Endothelial cell of umbilical vein (primary cell): ENCODE results near the gene HCN1. TPM values are rescaled to one million over a fixed set of nuclear protein-coding genes. Genes with fewer than 3 reads are reported as not detected.
"Not testable (repeated sequence)": the region's sequence is repeated elsewhere in the genome, so short reads cannot be mapped to it uniquely, and the experiment has no call there.

ENCODE experiments used
- BruUV-seq: library from RNA; stranded (reverse); fragments of 400-500 nt; replicated peaks from 2 replicates; lab custom pipeline; 2021; lab: Mats Ljungman, UMichigan
- CTCF ChIA-PET: fragments of 300-600, 350-600 bp; sonication (Branson Sonifier 250); formaldehyde crosslinking; loops from one replicate; lab custom pipeline; 2021; ENCODE audit warnings: antibody characterized with exemption, inconsistent platforms; lab: Charles Lee
- POLR2A ChIA-PET: fragments of 300-600, 350-600 bp; sonication (Branson Sonifier 250); formaldehyde crosslinking; loops from one replicate; lab custom pipeline; 2021; ENCODE audit warnings: antibody characterized with exemption, inconsistent platforms; lab: Charles Lee
- DNase-seq: peaks from one replicate; pipeline ENCODE4 v3.0.0-alpha.2; 2011; ENCODE audit warnings: low read depth, low spot score
- FAIRE-seq: peaks from 2 replicates; lab custom pipeline; 2011; peaks lifted over from hg19 to GRCh38; lab: Jason Lieb, UNC
- H2AFZ ChIP-seq: 2 replicates; pipeline ENCODE4 v1.6.0; 2012; ENCODE audit warnings: low read depth, low read length, control low read depth, inconsistent platforms
- H3K27ac ChIP-seq: 2 replicates; pipeline ENCODE4 v1.5.1; 2011; ENCODE audit warnings: low read depth, mild to moderate bottlenecking, control low read depth, low read length, moderate library complexity; ENCODE audit not compliant: insufficient read depth
- H3K27me3 ChIP-seq, 2 experiments: 2 replicates each; pipeline versions ENCODE4 v1.6.0 to v1.6.1; 2011; ENCODE audit warnings: low read length in 2 of 2, mixed read lengths in 1 of 2; ENCODE audit not compliant: control insufficient read depth in 2 of 2, insufficient read depth in 2 of 2
- H3K36me3 ChIP-seq, 2 experiments: 2 replicates in 1 of 2; 3 replicates in 1 of 2; pipeline ENCODE4 v1.5.1; 2011; ENCODE audit warnings: low read length in 2 of 2, mild to moderate bottlenecking in 1 of 2, moderate library complexity in 1 of 2; ENCODE audit not compliant: control insufficient read depth in 2 of 2, insufficient read depth in 2 of 2; ENCODE audit errors: extremely low read depth in 1 of 2
- H3K4me1 ChIP-seq: 3 replicates; pipeline ENCODE4 v1.5.1; 2011; ENCODE audit warnings: mild to moderate bottlenecking, low read length; ENCODE audit not compliant: control insufficient read depth, insufficient read depth; ENCODE audit errors: extremely low read depth
- H3K4me2 ChIP-seq: 2 replicates; pipeline ENCODE4 v1.6.1; 2011; ENCODE audit warnings: low read length, control low read depth, mixed read lengths; ENCODE audit not compliant: insufficient read depth
- H3K4me3 ChIP-seq, 3 experiments: fragments of 200-600 bp in 1 of 3; sonication (generic), shearing (Covaris generic) in 1 of 3; replicated peaks in 1 of 3; 2 replicates each; pipeline ENCODE4 v1.5.1; 2011 to 2016; ENCODE audit warnings: control low read depth in 3 of 3, low read length in 3 of 3, mild to moderate bottlenecking in 2 of 3, inconsistent platforms in 1 of 3, low read depth in 1 of 3, moderate library complexity in 1 of 3; ENCODE audit not compliant: insufficient read depth in 1 of 3
- H3K79me2 ChIP-seq: 2 replicates; pipeline ENCODE4 v1.6.0; 2012; ENCODE audit warnings: low read length, inconsistent platforms; ENCODE audit not compliant: control insufficient read depth, insufficient read depth
- H3K9ac ChIP-seq: replicated peaks from 2 replicates; pipeline ENCODE3; 2011; ENCODE audit warnings: low read length, control low read depth; ENCODE audit not compliant: insufficient read depth; ENCODE audit errors: extremely low read depth
- H3K9me1 ChIP-seq: replicated peaks from 3 replicates; pipeline ENCODE4 v1.6.0; 2011; ENCODE audit warnings: mild to moderate bottlenecking, low read length; ENCODE audit not compliant: control insufficient read depth, insufficient read depth; ENCODE audit errors: extremely low read depth
- H3K9me3 ChIP-seq: replicated peaks from 2 replicates; pipeline ENCODE4 v1.5.1; 2012; ENCODE audit warnings: low read length, inconsistent platforms; ENCODE audit not compliant: control insufficient read depth, insufficient read depth
- H4K20me1 ChIP-seq: replicated peaks from 2 replicates; pipeline ENCODE3; 2011; ENCODE audit warnings: mild to moderate bottlenecking, low read length; ENCODE audit not compliant: control insufficient read depth, insufficient read depth; ENCODE audit errors: extremely low read depth
- FOS ChIP-seq: IDR thresholded peaks from 2 replicates; pipeline ENCODE4 v1.6.1; 2011; ENCODE audit warnings: mild to moderate bottlenecking, low read length, moderate library complexity, borderline replicate concordance; ENCODE audit not compliant: insufficient read depth
- GATA2 ChIP-seq: IDR thresholded peaks from 2 replicates; pipeline ENCODE4 v1.7.0; 2011; ENCODE audit warnings: low read depth, mild to moderate bottlenecking, moderate library complexity, mixed read lengths, low read length; ENCODE audit not compliant: insufficient read length, insufficient read depth
- JUN ChIP-seq: IDR thresholded peaks from 2 replicates; pipeline ENCODE4 v1.6.1; 2011; ENCODE audit warnings: borderline replicate concordance, low read depth; ENCODE audit not compliant: insufficient read length, insufficient read depth
- MYC ChIP-seq: IDR thresholded peaks from one replicate; pipeline ENCODE4 v1.6.1; 2011; ENCODE audit warnings: mild to moderate bottlenecking, low read depth, low read length
- POLR2A ChIP-seq: IDR thresholded peaks from 2 replicates; pipeline ENCODE4 v1.6.1; 2012; ENCODE audit warnings: low read depth, mild to moderate bottlenecking, control low read depth, low read length
- POLR2AphosphoS5 ChIP-seq: IDR thresholded peaks from 2 replicates; pipeline ENCODE4 v1.6.1; 2012; ENCODE audit warnings: low read depth, mild to moderate bottlenecking, control low read depth, low read length, moderate library complexity; ENCODE audit not compliant: insufficient read depth
- dilution Hi-C: fragments of 300-500 bp; cut with MboI; formaldehyde crosslinking; loops from one replicate; pipeline ENCODE4 v1.15.0; 2019; ENCODE audit warnings: low sequenced_read_pairs; ENCODE audit not compliant: extremely low pct_ligation_motif_present
- intact Hi-C: fragments of 100-400 bp; cut with micrococcal nuclease; formaldehyde crosslinking; loops from one replicate; pipeline ENCODE4 v1.10.0; 2022
- polyA plus RNA-seq, 4 experiments: library from polyadenylated mRNA; depleted of rRNA in 3 of 4; stranded (reverse) in 3 of 4; unstranded in 1 of 4; fragments of >200 nt; gene quantifications; 2 replicates each; pipeline versions ENCODE4 v1.2.1 to v1.2.3, GENCODE V29; 2011 to 2012; ENCODE audit warnings: missing spikeins in 1 of 4
- total RNA-seq: library from RNA; stranded (reverse); gene quantifications from 2 replicates; pipeline ENCODE4 v1.2.3, GENCODE V29; 2021
- TF ChIP-seq, protein P1 (sequence below): IDR thresholded peaks from 2 replicates; pipeline ENCODE4 v1.6.1; 2011; ENCODE audit not compliant: insufficient read depth, insufficient read length
- TF ChIP-seq, protein P2 (sequence below), 2 donors: IDR thresholded peaks; 1 replicate in 1 of 2; 2 replicates in 1 of 2; pipeline ENCODE4 v1.5.1; 2011; ENCODE audit warnings: low read length in 2 of 2, mild to moderate bottlenecking in 2 of 2, moderate library complexity in 2 of 2, control low read depth in 1 of 2, inconsistent platforms in 1 of 2, low read depth in 1 of 2; ENCODE audit not compliant: insufficient read depth in 1 of 2; ENCODE audit errors: extremely low read depth in 1 of 2

The HCN1 gene
- total and polyA plus RNA-seq, 2 donors (not counting 3 experiments of a cell fraction or from before 2014, with no cell fraction given): not detected

DNA sequence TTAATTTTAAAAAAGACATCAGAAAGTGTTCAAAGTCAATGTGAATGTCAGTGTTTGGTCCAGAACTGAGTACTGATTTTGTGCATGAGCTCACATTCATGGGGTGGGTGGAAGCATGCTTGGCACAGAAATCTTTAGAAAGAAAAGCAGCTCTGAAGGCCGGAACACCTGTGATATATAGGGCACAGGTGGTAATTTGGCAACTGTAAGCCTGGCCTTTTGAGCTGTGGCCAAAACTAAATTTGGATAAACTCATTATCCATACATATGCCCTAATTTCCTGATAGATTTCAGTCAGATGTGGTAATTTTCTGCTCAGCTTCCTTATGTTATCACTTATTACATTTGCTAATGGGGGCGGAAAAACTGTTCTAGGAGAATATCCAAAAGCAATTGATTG is 211.4 kb downstream of the HCN1 start:
- DNase-seq: no peak
- Histone ChIP-seq H4K20me1 (no peaks in the 10 kb centered on the region), H3K4me3 (no peak overlapping the region), H3K4me1 (no peaks in the 10 kb centered on the region), H3K79me2 (no peaks in the 10 kb centered on the region), H3K27ac (no peak overlapping the region), H3K36me3 (no peaks in the 10 kb centered on the region), H2AFZ (no peak overlapping the region), H3K4me2 (no peak overlapping the region), H3K9me3 (no peaks in the 10 kb centered on the region), H3K9me1 (no peaks in the 10 kb centered on the region), H3K9ac (no peak overlapping the region), H3K27me3 (no peaks in the 10 kb centered on the region)
- no peak for TF ChIP-seq MYC
- TF ChIP-seq POLR2AphosphoS5: no peak
- TF ChIP-seq, protein P1, sequence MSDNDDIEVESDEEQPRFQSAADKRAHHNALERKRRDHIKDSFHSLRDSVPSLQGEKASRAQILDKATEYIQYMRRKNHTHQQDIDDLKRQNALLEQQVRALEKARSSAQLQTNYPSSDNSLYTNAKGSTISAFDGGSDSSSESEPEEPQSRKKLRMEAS: no peak
- no peak for TF ChIP-seq JUN
- ChIA-PET CTCF (no interaction called here), POLR2A (no interaction called here)
- FAIRE-seq: no peak
- dilution Hi-C loops: no loop called here
- BruUV-seq: no TSS peak
- intact Hi-C loops: loop anchor here (10.0 kb wide), 1 partner anchor 1630 kb away; no protein-coding TSS in a partner anchor

DNA sequence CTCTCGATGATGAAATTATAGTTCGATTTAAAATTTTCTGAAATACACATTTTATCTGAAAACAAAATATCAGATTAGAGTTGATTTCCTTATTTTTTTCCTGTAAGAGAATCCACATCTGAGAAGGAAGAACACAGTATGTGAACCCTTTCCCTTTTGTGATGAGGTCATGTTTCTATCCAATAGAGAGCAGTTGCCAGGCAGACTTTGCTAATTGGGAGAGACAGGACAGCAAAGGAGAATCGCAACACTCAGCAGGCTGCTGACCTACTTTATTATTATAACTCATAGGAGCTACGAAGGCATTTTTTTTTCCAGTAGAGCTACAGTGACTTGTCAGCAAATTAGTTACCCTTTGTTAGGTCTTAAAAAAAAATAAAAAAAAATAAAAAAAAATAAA is 242.1 kb downstream of the HCN1 start:
- Histone ChIP-seq H3K4me1 (no peaks in the 10 kb centered on the region), H3K27me3 (no peaks in the 10 kb centered on the region), H3K9me3 (no peaks in the 10 kb centered on the region), H3K4me3 (no peak overlapping the region), H3K79me2 (no peaks in the 10 kb centered on the region), H2AFZ (no peak overlapping the region), H3K9me1 (no peaks in the 10 kb centered on the region), H3K4me2 (no peak overlapping the region), H4K20me1 (no peaks in the 10 kb centered on the region), H3K27ac (no peak overlapping the region), H3K9ac (no peak overlapping the region), H3K36me3 (no peaks in the 10 kb centered on the region)
- CTCF ChIA-PET: interaction anchor here (1.9 kb wide), 1 partner anchor 9 kb away, joined by 4 read pairs; no protein-coding TSS in a partner anchor
- TF ChIP-seq, protein P1: no peak
- no peak for TF ChIP-seq FOS
- no peak for TF ChIP-seq MYC
- no peak for TF ChIP-seq JUN
- no peak for TF ChIP-seq GATA2
- TF ChIP-seq POLR2A: no peak
- no peak for TF ChIP-seq POLR2AphosphoS5
- TF ChIP-seq, protein P2, sequence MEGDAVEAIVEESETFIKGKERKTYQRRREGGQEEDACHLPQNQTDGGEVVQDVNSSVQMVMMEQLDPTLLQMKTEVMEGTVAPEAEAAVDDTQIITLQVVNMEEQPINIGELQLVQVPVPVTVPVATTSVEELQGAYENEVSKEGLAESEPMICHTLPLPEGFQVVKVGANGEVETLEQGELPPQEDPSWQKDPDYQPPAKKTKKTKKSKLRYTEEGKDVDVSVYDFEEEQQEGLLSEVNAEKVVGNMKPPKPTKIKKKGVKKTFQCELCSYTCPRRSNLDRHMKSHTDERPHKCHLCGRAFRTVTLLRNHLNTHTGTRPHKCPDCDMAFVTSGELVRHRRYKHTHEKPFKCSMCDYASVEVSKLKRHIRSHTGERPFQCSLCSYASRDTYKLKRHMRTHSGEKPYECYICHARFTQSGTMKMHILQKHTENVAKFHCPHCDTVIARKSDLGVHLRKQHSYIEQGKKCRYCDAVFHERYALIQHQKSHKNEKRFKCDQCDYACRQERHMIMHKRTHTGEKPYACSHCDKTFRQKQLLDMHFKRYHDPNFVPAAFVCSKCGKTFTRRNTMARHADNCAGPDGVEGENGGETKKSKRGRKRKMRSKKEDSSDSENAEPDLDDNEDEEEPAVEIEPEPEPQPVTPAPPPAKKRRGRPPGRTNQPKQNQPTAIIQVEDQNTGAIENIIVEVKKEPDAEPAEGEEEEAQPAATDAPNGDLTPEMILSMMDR (IDR thresholded peaks at IDR 0.05; ENCODE audit: extremely low read depth in 1 of 2, insufficient read depth in 1 of 2, low read depth in 1 of 2, low read length in 2 of 2): no peak
- POLR2A ChIA-PET: no interaction called here
- DNase-seq (peak; percentile 54), FAIRE-seq (no peak)
- no TSS peak for BruUV-seq
- dilution Hi-C loops (no loop called here), intact Hi-C loops (no loop called here)

DNA sequence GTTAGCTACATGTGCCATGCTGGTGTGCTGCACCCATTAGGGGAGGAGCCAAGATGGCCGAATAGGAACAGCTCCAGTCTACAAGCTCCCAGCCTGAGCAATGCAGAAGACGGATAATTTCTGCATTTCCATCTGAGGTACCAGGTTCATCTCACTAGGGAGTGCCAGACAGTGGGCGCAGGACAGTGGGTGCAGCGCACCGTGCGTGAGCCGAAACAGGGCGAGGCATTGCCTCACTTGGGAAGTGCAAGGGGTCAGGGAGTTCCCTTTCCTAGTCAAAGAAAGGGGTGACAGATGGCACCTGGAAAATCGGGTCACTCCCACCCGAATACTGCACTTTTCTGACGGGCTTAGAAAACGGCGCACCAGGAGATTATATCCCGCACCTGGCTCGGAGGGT is 251.3 kb downstream of the HCN1 start:
- H3K4me2 ChIP-seq, H3K4me1 ChIP-seq, H3K9me1 ChIP-seq, H3K27ac ChIP-seq, intact Hi-C loops, H3K9me3 ChIP-seq, dilution Hi-C loops, FAIRE-seq, CTCF ChIA-PET, H3K4me3 ChIP-seq, DNase-seq, H4K20me1 ChIP-seq, POLR2A ChIA-PET, H3K27me3 ChIP-seq, H3K9ac ChIP-seq, H2AFZ ChIP-seq, H3K36me3 ChIP-seq, BruUV-seq, H3K79me2 ChIP-seq: not testable (repeated sequence)
